Adrenal gland (tissue), 12 donors: Measurements from ENCODE around the gene PRKACA. TPM values are rescaled to one million over a fixed set of nuclear protein-coding genes. Genes with fewer than 3 reads are reported as not detected.

Source experiments
- DNase-seq, 7 donors: peaks; one replicate each; pipeline ENCODE4 v3.0.0-alpha.2; 2019 to 2020
- H3K27ac ChIP-seq, 5 donors: fragments of 200-600 bp; sonication (generic) in 4 of 5; 1 replicate in 3 of 5; 2 replicates in 2 of 5; pipeline versions ENCODE4 v1.5.1 to v1.8.0; 2016 to 2020; ENCODE audit warnings: mild to moderate bottlenecking in 1 of 5
- H3K27me3 ChIP-seq: fragments of 200-600 bp; 2 replicates; pipeline ENCODE4 v1.8.0; 2021
- H3K36me3 ChIP-seq, 2 donors: fragments of 200-600 bp; replicated peaks in 1 of 2; 1 replicate in 1 of 2; 2 replicates in 1 of 2; pipeline versions ENCODE4 v1.5.1 to v1.8.0; 2018 to 2022
- H3K4me1 ChIP-seq, 2 donors: fragments of 200-600 bp; replicated peaks in 1 of 2; 1 replicate in 1 of 2; 2 replicates in 1 of 2; pipeline versions ENCODE4 v1.5.1 to v1.8.0; 2018 to 2021
- H3K4me3 ChIP-seq, 4 donors: fragments of 200-600 bp; sonication (generic) in 3 of 4; one replicate each; pipeline ENCODE4 v1.5.1; 2016 to 2018
- H3K9me3 ChIP-seq, 3 donors: fragments of 200-600 bp; sonication (generic) in 1 of 3; replicated peaks in 1 of 3; 1 replicate in 2 of 3; 2 replicates in 1 of 3; pipeline versions ENCODE4 v1.5.1 to v1.8.0; 2016 to 2021
- CTCF ChIP-seq, 6 experiments: fragments of 450-650 bp in 4 of 6; fragments of 200-600 bp in 2 of 6; sonication (generic) in 1 of 6; IDR thresholded peaks; 1 replicate in 5 of 6; 2 replicates in 1 of 6; pipeline versions ENCODE4 v1.5.1 to v1.8.0; 2016 to 2021; ENCODE audit warnings: antibody characterized with exemption in 6 of 6, mild to moderate bottlenecking in 2 of 6, moderate library complexity in 1 of 6
- POLR2A ChIP-seq, 2 donors: fragments of 450-650 bp; IDR thresholded peaks; one replicate each; pipeline ENCODE4 v1.6.1; 2017; ENCODE audit warnings: antibody characterized with exemption in 2 of 2, mild to moderate bottlenecking in 2 of 2, moderate library complexity in 1 of 2
- WGBS, 4 donors: extraction: QIAGEN DNeasy Blood & Tissue Kit in 2 of 4; methylation state at CpG; one replicate each; pipeline versions ENCODE4 v1.1.5 to v1.1.7; 2013 to 2017; 5-methylcytosine and 5-hydroxymethylcytosine counted together
- intact Hi-C, 2 donors: fragments of 100-400 bp; cut with DNase I; formaldehyde crosslinking; loops; one replicate each; pipeline versions ENCODE4 v1.14.1 to v1.15.0; 2022 to 2023
- polyA plus RNA-seq, 3 donors: library from polyadenylated mRNA; stranded (reverse); fragments of 200-250 nt in 2 of 3; fragments of 350-450 nt in 1 of 3; fragmentation: Illumina TruSeq in 1 of 3; extraction: RNeasy Lipid Tissue Mini Kit (QIAGEN cat#74804) in 1 of 3; gene quantifications; one replicate each; pipeline ENCODE4 v1.2.3, GENCODE V29; 2013 to 2014
- total RNA-seq, 9 donors: library from RNA; depleted of rRNA in 4 of 9; stranded (reverse); fragments of >200 nt in 4 of 9; fragments of 120-200 nt in 1 of 9; fragmentation: NEBNext Ultra II Directional in 1 of 9; extraction: Animal tissue kit (Norgen Biotek cat#: 25700) in 1 of 9; gene quantifications; one replicate each; pipeline versions ENCODE4 v1.1.0 to v1.2.4, GENCODE V29; 2013 to 2023
- donor health status: healthy with polysubstance abuse.
- donor health status: Bipolar disorder and iron deficiency.
- donor health status: DM: yes; HTN: yes; CAD: no.
- donor health status: DM: no; HTN: no; CAD: no.
- donor health status: DM: no; HTN: no; CAD: no.
- donor health status: DM: yes; HTN: yes; CAD: no.

PRKACA gene
- total and polyA plus RNA-seq, 12 donors = 74.1 to 457 (median 150) TPM

DNA sequence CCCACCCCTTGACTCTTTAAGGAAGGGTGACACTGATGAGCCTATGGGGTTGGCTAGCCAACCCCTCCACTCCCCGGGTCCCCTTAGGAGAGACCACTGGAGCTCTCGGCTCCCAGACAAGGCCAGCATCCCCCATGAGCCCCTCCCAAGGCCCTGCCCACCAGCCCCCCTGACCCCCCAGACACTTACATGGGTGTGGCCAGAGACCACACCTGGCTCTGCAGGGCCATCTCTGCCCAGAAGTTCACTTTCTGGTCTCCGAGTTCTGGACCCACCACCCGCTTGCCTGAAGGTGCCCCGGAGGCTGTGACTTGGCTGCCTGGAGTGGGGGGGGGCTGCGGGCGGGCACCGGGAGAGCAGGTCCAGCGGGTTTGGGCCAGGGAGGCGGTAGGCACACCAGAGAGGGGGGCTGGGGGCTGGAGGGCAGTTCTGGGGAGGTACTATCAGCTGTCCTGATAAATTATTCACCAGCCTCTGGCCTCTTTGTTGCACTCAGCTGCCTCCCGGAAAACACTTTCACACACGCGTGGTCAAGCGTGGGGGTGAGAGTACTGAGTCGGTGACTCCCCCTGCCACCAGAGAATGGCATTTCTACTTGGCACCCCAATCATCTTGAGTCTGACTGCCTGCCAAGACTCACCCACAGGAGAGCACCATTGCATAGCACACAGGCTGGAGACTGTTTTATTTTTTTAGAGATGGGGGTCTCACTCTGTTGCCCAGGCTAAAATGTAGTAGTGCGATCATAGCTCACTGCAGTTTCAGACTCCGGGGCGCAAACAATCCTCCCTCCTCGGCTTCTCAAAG is 55.6 kb downstream of the PRKACA start, which contains the start of gene PALM3:
Gene PALM3 (minus strand): TSS at position 326 of the 807 bp plus-strand sequence. CDS start 96 bp downstream, at position 230.
- no peak for DNase-seq
- Histone ChIP-seq H3K27me3 (peaks cover 15% of the 10 kb centered on the region), H3K9me3 (no peaks in the 10 kb centered on the region), H3K4me3 (no peak within 1 kb of the TSS), H3K4me1 (peaks cover 0 to 4% of the 10 kb centered on the region in 2 donors), H3K36me3 (no peaks in the 10 kb centered on the region), H3K27ac (no peak within 1 kb of the TSS)
- intact Hi-C loops = no loop called here
- WGBS, 4 donors = 65 to 80% (median 71%) methylated on average over 11 to 19 of the region's 19 CpGs
- TF ChIP-seq CTCF (IDR thresholded peaks at IDR 0.05) (no peak), POLR2A (IDR thresholded peaks at IDR 0.05) (no peak)

- no peak for TF ChIP-seq CTCF (IDR thresholded peaks at IDR 0.05)
- TF ChIP-seq POLR2A (IDR thresholded peaks at IDR 0.05) = no peak
- WGBS, 4 donors = 41 to 68% (median 54%) methylated on average over 7 to 9 of the region's 9 CpGs
- intact Hi-C loops = no loop called here
- Histone ChIP-seq H3K4me1 (peaks cover 0 to 4% of the 10 kb centered on the region in 2 donors), H3K27me3 (peaks cover 15% of the 10 kb centered on the region), H3K4me3 (no peak overlapping the region), H3K27ac (no peak overlapping the region), H3K9me3 (no peaks in the 10 kb centered on the region), H3K36me3 (no peaks in the 10 kb centered on the region)
- DNase-seq = no peak
Measured at GRCh38 chr19:14061081-14061749, 56.3 kb downstream of the PRKACA start.

- intact Hi-C loops = loop anchor here (10.0 kb wide), 2 partner anchors 175 to 465 kb away; no protein-coding TSS in a partner anchor
- Histone ChIP-seq H3K4me3 (no peak overlapping the region), H3K9me3 (no peaks in the 10 kb centered on the region), H3K4me1 (peaks cover 0 to 4% of the 10 kb centered on the region in 2 donors), H3K27ac (no peak overlapping the region), H3K36me3 (no peaks in the 10 kb centered on the region), H3K27me3 (peaks cover 15% of the 10 kb centered on the region)
- WGBS, 4 donors = 44 to 58% (median 52%) methylated on average over 6 to 8 of the region's 8 CpGs
- DNase-seq = no peak
- TF ChIP-seq CTCF (IDR thresholded peaks at IDR 0.05) = no peak
Measured at GRCh38 chr19:14059652-14060155, 57.9 kb downstream of the PRKACA start.

- Histone ChIP-seq H3K4me3 (no peak overlapping the region), H3K4me1 (peaks cover 0 to 4% of the 10 kb centered on the region in 2 donors), H3K27ac (no peak overlapping the region), H3K27me3 (peaks cover 15% of the 10 kb centered on the region), H3K9me3 (no peaks in the 10 kb centered on the region), H3K36me3 (no peaks in the 10 kb centered on the region)
- 13 to 60% (median 25%) methylated on average over 2 to 15 of the region's 15 CpGs for WGBS, 4 donors
- intact Hi-C loops = loop anchor here (10.0 kb wide), 2 partner anchors 174 to 464 kb away; no protein-coding TSS in a partner anchor
- TF ChIP-seq CTCF (IDR thresholded peaks at IDR 0.05) (peak; percentile 18 to 46 (median 38)), POLR2A (IDR thresholded peaks at IDR 0.05) (no peak)
- no peak for DNase-seq
Measured at GRCh38 chr19:14059093-14059480, 58.5 kb downstream of the PRKACA start.
